H1 (cell line): ENCODE data around the gene CDC25C. TPM values are rescaled to one million over a fixed set of nuclear protein-coding genes. Genes with fewer than 3 reads are reported as not detected.

Experiments used
- CTCF ChIA-PET: fragments of 300-600 bp; sonication (Branson Sonifier 250); formaldehyde crosslinking; loops from one replicate; lab custom pipeline; 2021; ENCODE audit not compliant: partially characterized antibody; lab: Charles Lee
- POLR2A ChIA-PET: fragments of 300-600 bp; sonication (Branson Sonifier 250); formaldehyde crosslinking; loops from one replicate; lab custom pipeline; 2021; ENCODE audit warnings: inconsistent platforms; ENCODE audit not compliant: partially characterized antibody; lab: Charles Lee
- DNase-seq, 2 experiments: peaks; one replicate each; pipeline versions ENCODE4 v3.0.0 to v3.0.0-alpha.2; 2010 to 2022; ENCODE audit warnings: low spot score in 2 of 2, low read depth in 1 of 2, mixed read lengths in 1 of 2
- FAIRE-seq: peaks from 2 replicates; lab custom pipeline; 2011; peaks lifted over from hg19 to GRCh38; lab: Jason Lieb, UNC
- H2AFZ ChIP-seq: 2 replicates; pipeline ENCODE4 v1.8.1; 2012; ENCODE audit warnings: low read length, inconsistent platforms
- H2AK5ac ChIP-seq: 2 replicates; pipeline ENCODE4 v1.6.1; 2013; ENCODE audit warnings: low read depth, low read length
- H2BK120ac ChIP-seq: replicated peaks from 2 replicates; pipeline ENCODE3; 2013; ENCODE audit warnings: low read depth, low read length, inconsistent platforms
- H2BK12ac ChIP-seq: 2 replicates; pipeline ENCODE4 v1.6.1; 2013; ENCODE audit warnings: low read depth, low read length
- H2BK15ac ChIP-seq: 2 replicates; pipeline ENCODE4 v1.6.1; 2013; ENCODE audit warnings: low read length
- H2BK20ac ChIP-seq: 2 replicates; pipeline ENCODE4 v1.6.1; 2013; ENCODE audit warnings: low read length
- H2BK5ac ChIP-seq: 2 replicates; pipeline ENCODE4 v1.6.1; 2013; ENCODE audit warnings: low read depth, low read length
- H3K14ac ChIP-seq: 2 replicates; pipeline ENCODE4 v1.6.1; 2013; ENCODE audit warnings: inconsistent platforms; ENCODE audit not compliant: insufficient read length
- H3K18ac ChIP-seq: 2 replicates; pipeline ENCODE4 v1.6.1; 2013; ENCODE audit warnings: low read length; ENCODE audit errors: extremely low read depth
- H3K23ac ChIP-seq: 2 replicates; pipeline ENCODE4 v1.6.1; 2013; ENCODE audit warnings: inconsistent platforms; ENCODE audit not compliant: insufficient read length
- H3K23me2 ChIP-seq: 2 replicates; pipeline ENCODE4 v1.6.1; 2013; ENCODE audit warnings: low read depth, low read length
- H3K27ac ChIP-seq: 2 replicates; pipeline ENCODE4 v1.6.1; 2011; ENCODE audit warnings: low read depth, low read length, inconsistent platforms
- H3K27me3 ChIP-seq, 4 experiments: replicated peaks in 1 of 4; 1 replicate in 1 of 4; 2 replicates in 3 of 4; pipeline versions ENCODE4 v1.6.1 to v1.8.1; 2011 to 2013; ENCODE audit warnings: low read length in 3 of 4, mild to moderate bottlenecking in 3 of 4, inconsistent platforms in 2 of 4, mixed read lengths in 2 of 4, moderate library complexity in 1 of 4; ENCODE audit not compliant: control insufficient read depth in 3 of 4, insufficient read depth in 3 of 4; ENCODE audit errors: extremely low read depth in 1 of 4
- H3K36me3 ChIP-seq, 4 experiments: 2 replicates each; pipeline versions ENCODE4 v1.6.1 to v1.8.1; 2011 to 2013; ENCODE audit warnings: mild to moderate bottlenecking in 4 of 4, low read length in 3 of 4, moderate library complexity in 2 of 4, control low read depth in 1 of 4, inconsistent platforms in 1 of 4; ENCODE audit not compliant: insufficient read depth in 4 of 4, control insufficient read depth in 2 of 4
- H3K4ac ChIP-seq: replicated peaks from 2 replicates; pipeline ENCODE3; 2013; ENCODE audit warnings: low read length, low read depth, mixed read lengths, inconsistent platforms; ENCODE audit not compliant: insufficient read length
- H3K4me1 ChIP-seq, 4 experiments: replicated peaks in 1 of 4; 1 replicate in 1 of 4; 2 replicates in 3 of 4; pipeline versions ENCODE4 v1.6.1 to v1.8.1; 2011 to 2013; ENCODE audit warnings: low read length in 3 of 4, inconsistent platforms in 2 of 4, mixed read lengths in 1 of 4; ENCODE audit not compliant: insufficient read depth in 4 of 4, control insufficient read depth in 3 of 4
- H3K4me2 ChIP-seq, 2 experiments: 2 replicates each; pipeline versions ENCODE4 v1.6.1 to v1.8.1; 2011 to 2013; ENCODE audit warnings: low read depth in 2 of 2, low read length in 2 of 2, control low read depth in 1 of 2, inconsistent platforms in 1 of 2, mild to moderate bottlenecking in 1 of 2; ENCODE audit not compliant: insufficient read depth in 1 of 2
- H3K4me3 ChIP-seq, 4 experiments: fragments of 200-600, 300-600 bp in 1 of 4; sonication (generic), shearing (Covaris generic), sonication (Bioruptor Twin) in 1 of 4; 2 replicates each; pipeline versions ENCODE4 v1.5.1 to v1.8.1; 2011 to 2016; ENCODE audit warnings: low read length in 4 of 4, low read depth in 3 of 4, control low read depth in 2 of 4, inconsistent platforms in 2 of 4, mild to moderate bottlenecking in 2 of 4, mixed read lengths in 1 of 4, moderate library complexity in 1 of 4; ENCODE audit not compliant: insufficient read depth in 2 of 4; ENCODE audit errors: extremely low read depth in 1 of 4
- H3K56ac ChIP-seq: replicated peaks from 2 replicates; pipeline ENCODE3; 2013; ENCODE audit warnings: low read depth, mild to moderate bottlenecking, mixed read lengths, low read length, inconsistent platforms; ENCODE audit not compliant: insufficient read length
- H3K79me1 ChIP-seq: 2 replicates; pipeline ENCODE4 v1.6.1; 2013; ENCODE audit warnings: low read depth, low read length, control low read depth
- H3K79me2 ChIP-seq, 2 experiments: 2 replicates each; pipeline versions ENCODE4 v1.6.1 to v1.8.1; 2012 to 2013; ENCODE audit warnings: low read length in 2 of 2, mild to moderate bottlenecking in 2 of 2, inconsistent platforms in 1 of 2; ENCODE audit not compliant: insufficient read depth in 2 of 2, control insufficient read depth in 1 of 2
- H3K9ac ChIP-seq, 4 experiments: replicated peaks in 1 of 4; 1 replicate in 1 of 4; 2 replicates in 3 of 4; pipeline versions ENCODE4 v1.6.1 to v1.8.1; 2011 to 2013; ENCODE audit warnings: low read depth in 3 of 4, low read length in 3 of 4, control low read depth in 2 of 4, mild to moderate bottlenecking in 2 of 4, moderate library complexity in 2 of 4, inconsistent platforms in 1 of 4; ENCODE audit errors: extremely low read depth in 1 of 4
- H3K9me3 ChIP-seq, 2 experiments: 2 replicates each; pipeline versions ENCODE4 v1.6.1 to v1.8.1; 2012 to 2013; ENCODE audit warnings: mild to moderate bottlenecking in 2 of 2, moderate library complexity in 2 of 2, control low read depth in 1 of 2, inconsistent platforms in 1 of 2, low read depth in 1 of 2, low read length in 1 of 2, mixed read lengths in 1 of 2; ENCODE audit not compliant: insufficient read depth in 2 of 2
- H4K20me1 ChIP-seq, 2 experiments: replicated peaks in 1 of 2; 2 replicates each; pipeline versions ENCODE3 to v1.8.1; 2011 to 2013; ENCODE audit warnings: inconsistent platforms in 2 of 2, low read length in 2 of 2, mild to moderate bottlenecking in 1 of 2; ENCODE audit not compliant: insufficient read depth in 2 of 2, control insufficient read depth in 1 of 2
- H4K5ac ChIP-seq: 2 replicates; pipeline ENCODE4 v1.6.1; 2013; ENCODE audit warnings: low read length, low read depth, mixed read lengths, inconsistent platforms; ENCODE audit not compliant: insufficient read length
- H4K8ac ChIP-seq: 2 replicates; pipeline ENCODE4 v1.8.0; 2013; ENCODE audit warnings: mild to moderate bottlenecking, moderate library complexity, low read length, inconsistent platforms; ENCODE audit not compliant: insufficient read depth; ENCODE audit errors: extremely low read depth
- H4K91ac ChIP-seq: replicated peaks from 2 replicates; pipeline ENCODE3; 2013; ENCODE audit warnings: low read length, mixed read lengths, inconsistent platforms; ENCODE audit not compliant: insufficient read length
- BCL11A ChIP-seq, 2 experiments: IDR thresholded peaks; one replicate each; pipeline ENCODE4 v1.6.1; 2011; ENCODE audit warnings: low read depth in 2 of 2, low read length in 2 of 2, mild to moderate bottlenecking in 2 of 2
- CBX5 ChIP-seq: fragments of 300-800, 300-1000 bp; sonication (generic); IDR thresholded peaks from 2 replicates; pipeline ENCODE4 v1.7.1; 2016; ENCODE audit warnings: antibody characterized with exemption, low read length, low read depth
- CHD2 ChIP-seq: IDR thresholded peaks from 2 replicates; pipeline ENCODE4 v1.6.1; 2012; ENCODE audit warnings: low read length, improper control_type of control experiment
- E2F6 ChIP-seq: IDR thresholded peaks from 2 replicates; pipeline ENCODE4 v1.6.1; 2012; ENCODE audit warnings: inconsistent platforms
- FOSL1 ChIP-seq: IDR thresholded peaks from 2 replicates; pipeline ENCODE4 v1.6.1; 2011; ENCODE audit warnings: mild to moderate bottlenecking, low read depth, low read length, moderate library complexity; ENCODE audit not compliant: insufficient read depth
- KDM4A ChIP-seq: IDR thresholded peaks from one replicate; pipeline ENCODE4 v1.7.1; 2012; ENCODE audit warnings: low read depth, mild to moderate bottlenecking, moderate library complexity, low read length, inconsistent platforms; ENCODE audit not compliant: severe bottlenecking
- SP2 ChIP-seq: IDR thresholded peaks from 2 replicates; pipeline ENCODE4 v1.6.1; 2012; ENCODE audit warnings: mild to moderate bottlenecking, low read length, inconsistent platforms
- TAF7 ChIP-seq: optimal IDR thresholded peaks from 2 replicates; pipeline ENCODE3; 2011; ENCODE audit warnings: low read depth, mild to moderate bottlenecking, inconsistent platforms, low read length, moderate library complexity, borderline replicate concordance
- TBP ChIP-seq: IDR thresholded peaks from 2 replicates; pipeline ENCODE4 v1.6.1; 2011; ENCODE audit warnings: low read depth, low read length, improper control_type of control experiment
- WGBS, 2 experiments: shearing (Covaris generic) in 1 of 2; methylation state at CpG; one replicate each; pipeline versions ENCODE4 v1.1.6 to v1.1.7; 2013 to 2015; ENCODE audit warnings: low lambda C conversion rate in 2 of 2, mixed read lengths in 2 of 2, inconsistent platforms in 1 of 2, low coverage in 1 of 2, missing lambda C conversion rate in 1 of 2; ENCODE audit not compliant: insufficient replicate concordance in 2 of 2, insufficient coverage in 1 of 2, insufficient read length in 1 of 2; ENCODE audit errors: extremely low coverage in 1 of 2, missing lambda C conversion rate in 1 of 2; 5-methylcytosine and 5-hydroxymethylcytosine counted together
- polyA plus RNA-seq, 7 experiments: library from polyadenylated mRNA; depleted of rRNA in 3 of 7; stranded (reverse) in 5 of 7; unstranded in 2 of 7; fragments of >200 nt in 5 of 7; fragments of 200-250 nt in 2 of 7; gene quantifications; 1 replicate in 5 of 7; 2 replicates in 1 of 7; 4 replicates in 1 of 7; pipeline versions ENCODE4 v1.2.1 to v1.2.3, GENCODE V29; 2011 to 2013; ENCODE audit warnings: missing spikeins in 2 of 7, mixed read lengths in 2 of 7
- total RNA-seq: library from RNA; stranded (reverse); fragmentation: NEBNext Ultra II Directional; extraction: Animal tissue kit (Norgen Biotek cat#: 25700); gene quantifications from 2 replicates; pipeline ENCODE4 v1.2.1, GENCODE V29; 2021

CDC25C gene
- total and polyA plus RNA-seq, 2 of the 8 experiments (the other 6 are each of a cell fraction or from before 2014, with no cell fraction given): 18.4 to 20.8 TPM

GRCh38 chr5:138359621-138360020 is 28.0 kb upstream of the CDC25C start:
- no peaks in the 10 kb centered on the region for H3K27me3 ChIP-seq
- no peak overlapping the region for H2AK5ac ChIP-seq
- H2BK12ac ChIP-seq: no peak overlapping the region
- H4K91ac ChIP-seq: no peak overlapping the region
- H2BK20ac ChIP-seq: no peak overlapping the region
- FAIRE-seq (no peak), DNase-seq (no peak)
- H3K18ac ChIP-seq: no peak overlapping the region
- H2BK5ac ChIP-seq: no peak overlapping the region
- no peaks in the 10 kb centered on the region for H3K9me3 ChIP-seq
- no peak overlapping the region for H2BK120ac ChIP-seq
- CTCF ChIA-PET: no interaction called here
- no peak overlapping the region for H2BK15ac ChIP-seq
- H3K79me1 ChIP-seq: no peaks in the 10 kb centered on the region; the same call in 1 of the 2 replicates
- no peak overlapping the region for H3K56ac ChIP-seq
- H3K4me3 ChIP-seq: no peak overlapping the region
- H4K8ac ChIP-seq: no peak overlapping the region
- H3K4me2 ChIP-seq: no peak overlapping the region
- peaks cover 0 to 7% of the 10 kb centered on the region in 2 experiments for H4K20me1 ChIP-seq
- POLR2A ChIA-PET: no interaction called here
- no peaks in the 10 kb centered on the region for H3K23me2 ChIP-seq
- H3K79me2 ChIP-seq: peaks cover 8 to 92% of the 10 kb centered on the region in 2 experiments; a peak in 3 of 4 replicates
- H3K9ac ChIP-seq: no peak overlapping the region
- no peaks in the 10 kb centered on the region for H3K36me3 ChIP-seq
- no peak overlapping the region for H2AFZ ChIP-seq
- no peak overlapping the region for H3K14ac ChIP-seq
- peaks cover 0 to 3% (median 1%) of the 10 kb centered on the region in 4 experiments; a peak in 3 of 7 replicates for H3K4me1 ChIP-seq
- no peak overlapping the region for H3K4ac ChIP-seq
- H4K5ac ChIP-seq: no peak overlapping the region
- H3K23ac ChIP-seq: no peak overlapping the region
- WGBS, 2 experiments: 92% methylated on average over 3 of the region's 3 CpGs; no CpG with 5 or more reads in 1 of the 2 experiments
- no peak overlapping the region for H3K27ac ChIP-seq
- TF ChIP-seq CHD2 (no peak), SP2 (no peak), FOSL1 (no peak), KDM4A (no peak), TAF7 (no peak), E2F6 (no peak), TBP (no peak), BCL11A (IDR thresholded peaks at IDR 0.05; ENCODE audit: low read depth in 2 of 2, low read length in 2 of 2) (no peak), CBX5 (no peak)
